ENCODE results near the gene SLC12A7.
"Not testable (repeated sequence)": the region's sequence is repeated elsewhere in the genome, so short reads cannot be mapped to it uniquely, and the experiment has no call there.

Gene SLC12A7

DNA sequence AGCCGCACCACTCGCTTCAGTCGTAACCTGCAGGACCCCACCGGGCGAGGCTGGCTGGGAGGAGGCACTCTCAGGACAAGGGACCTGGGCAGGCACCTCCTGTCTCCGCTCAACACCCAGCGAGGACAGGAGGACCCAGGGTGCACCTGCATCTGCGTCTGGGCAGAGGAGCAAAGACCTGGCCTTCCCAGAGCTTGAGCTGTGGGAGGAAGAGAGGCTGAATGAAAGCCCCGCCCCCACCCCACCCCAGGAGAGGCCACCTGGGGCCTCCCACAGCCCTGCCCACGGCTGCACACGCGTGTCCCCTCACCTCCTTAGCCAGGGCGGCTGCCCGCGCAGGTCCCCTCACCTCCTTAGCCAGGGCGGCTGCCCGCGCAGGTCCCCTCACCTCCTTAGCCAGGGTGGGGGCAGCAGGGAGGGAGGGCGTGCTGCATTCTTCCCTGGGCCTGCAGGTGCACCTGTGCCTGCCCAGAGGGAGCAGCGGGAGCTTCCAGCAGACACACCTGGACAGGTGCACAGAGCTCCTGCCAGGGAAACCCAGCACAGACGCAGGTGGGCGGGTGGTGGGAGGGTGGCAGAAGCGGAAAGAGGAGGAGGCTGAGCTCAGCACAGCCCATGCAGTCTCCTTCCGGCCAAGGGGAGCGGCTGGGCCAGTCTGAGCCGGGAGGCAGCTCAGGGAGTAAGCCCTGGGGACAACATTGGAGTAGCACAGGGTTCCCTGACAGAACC, 18.5 kb upstream of the SLC12A7 start:
- Histone ChIP-seq H3K9ac (ENCODE audit: insufficient read length, low read depth) (no peak overlapping the region), H3K27me3 (ENCODE audit: insufficient read depth, insufficient read length) (no peaks in the 10 kb centered on the region), H3K9me3 (ENCODE audit: insufficient read depth, low read length) (no peaks in the 10 kb centered on the region), H3K4me3 (ENCODE audit: insufficient read length, low read depth) (no peak overlapping the region), H3K36me3 (ENCODE audit: insufficient read depth, insufficient read length, low read length) (no peaks in the 10 kb centered on the region), H3K4me1 (ENCODE audit: insufficient read depth, insufficient read length) (peaks cover 5% of the 10 kb centered on the region)
- no peak for DNase-seq (ENCODE audit: low read depth, low spot score)
- TF ChIP-seq SUZ12 (IDR thresholded peaks at IDR 0.05; ENCODE audit: extremely low read depth, insufficient read depth, insufficient read length) (no peak), YY1 (IDR thresholded peaks at IDR 0.05; ENCODE audit: insufficient read depth, insufficient read length) (no peak), ZNF274 (IDR thresholded peaks at IDR 0.05; ENCODE audit: low read depth, low read length) (no peak)

DNA sequence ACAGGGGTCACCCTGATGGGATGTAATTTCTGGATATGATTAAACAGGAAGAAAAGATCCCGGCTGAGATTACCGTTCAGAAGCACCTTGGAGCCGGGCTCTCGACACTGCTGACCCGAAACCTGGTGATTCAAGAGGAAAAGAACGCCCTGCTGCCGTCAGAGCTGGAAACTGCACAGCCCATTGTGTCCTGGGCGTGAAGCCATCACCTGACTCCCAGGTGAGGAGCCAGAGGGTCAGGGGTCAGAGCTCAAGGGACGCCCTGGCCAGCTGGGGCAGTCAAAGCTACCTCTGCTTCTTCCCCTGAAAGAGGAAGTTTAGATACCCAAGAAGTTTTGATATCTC, 17.8 kb upstream of the SLC12A7 start:
- TF ChIP-seq SUZ12 (IDR thresholded peaks at IDR 0.05; ENCODE audit: extremely low read depth, insufficient read depth, insufficient read length) (no peak), YY1 (IDR thresholded peaks at IDR 0.05; ENCODE audit: insufficient read depth, insufficient read length) (no peak), ZNF274 (IDR thresholded peaks at IDR 0.05; ENCODE audit: low read depth, low read length) (no peak)
- peaks cover under 1% of the 10 kb centered on the region; the same call in 1 of the 2 replicates for H3K9me3 ChIP-seq (ENCODE audit: insufficient read depth, low read length)
- H3K36me3 ChIP-seq (ENCODE audit: insufficient read depth, insufficient read length, low read length): no peaks in the 10 kb centered on the region
- H3K4me1 ChIP-seq (ENCODE audit: insufficient read depth, insufficient read length): peaks cover 5% of the 10 kb centered on the region
- H3K4me3 ChIP-seq (ENCODE audit: insufficient read length, low read depth): no peak overlapping the region
- no peaks in the 10 kb centered on the region for H3K27me3 ChIP-seq (ENCODE audit: insufficient read depth, insufficient read length)
- H3K9ac ChIP-seq (ENCODE audit: insufficient read length, low read depth): no peak overlapping the region
- no peak for DNase-seq (ENCODE audit: low read depth, low spot score)

DNA sequence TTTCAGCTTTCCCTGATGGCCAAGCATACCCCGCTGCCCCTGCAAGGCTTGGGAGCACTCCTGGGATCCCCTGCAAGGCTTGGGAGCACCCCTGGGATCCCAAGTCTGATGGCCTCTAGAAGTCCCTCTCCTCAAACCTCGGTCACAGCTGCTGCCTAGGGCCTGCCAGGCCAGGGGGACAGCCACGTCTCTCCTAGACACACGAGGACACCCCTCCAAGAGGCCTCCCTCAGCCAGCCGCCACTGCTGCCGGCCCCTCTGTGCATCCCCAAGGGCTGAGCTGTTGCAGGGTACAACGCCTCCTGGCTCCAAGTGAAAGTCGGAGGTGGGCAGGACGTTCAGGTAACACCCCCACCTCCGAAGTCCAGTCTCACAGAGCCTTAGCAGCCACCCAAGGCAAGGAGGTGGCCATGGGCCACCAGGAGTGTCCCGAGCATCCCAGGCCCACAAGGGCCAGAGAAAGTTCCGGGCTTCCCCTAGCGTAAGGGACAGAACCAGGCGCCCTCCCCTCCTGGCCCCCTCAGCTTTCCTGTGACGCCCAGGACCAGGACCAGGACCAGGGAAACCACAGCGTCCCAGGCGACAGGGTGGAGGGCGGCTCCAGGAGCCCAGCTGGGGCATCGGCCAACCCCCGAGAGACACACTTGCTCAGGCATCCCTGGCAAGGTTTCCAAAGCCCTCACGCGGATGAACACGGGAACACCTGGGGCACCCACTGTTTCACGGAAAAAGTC, 17.3 kb upstream of the SLC12A7 start:
- H3K4me3 ChIP-seq (ENCODE audit: insufficient read length, low read depth): no peak overlapping the region
- DNase-seq (ENCODE audit: low read depth, low spot score): no peak
- H3K27me3 ChIP-seq (ENCODE audit: insufficient read depth, insufficient read length): no peaks in the 10 kb centered on the region
- no peaks in the 10 kb centered on the region for H3K36me3 ChIP-seq (ENCODE audit: insufficient read depth, insufficient read length, low read length)
- H3K9me3 ChIP-seq (ENCODE audit: insufficient read depth, low read length): peaks cover 6% of the 10 kb centered on the region; the same call in 1 of the 2 replicates
- no peak overlapping the region for H3K9ac ChIP-seq (ENCODE audit: insufficient read length, low read depth)
- H3K4me1 ChIP-seq (ENCODE audit: insufficient read depth, insufficient read length): peaks cover 5% of the 10 kb centered on the region
- no peak for TF ChIP-seq ZNF274 (IDR thresholded peaks at IDR 0.05; ENCODE audit: low read depth, low read length)
- TF ChIP-seq YY1 (IDR thresholded peaks at IDR 0.05; ENCODE audit: insufficient read depth, insufficient read length): no peak
- TF ChIP-seq SUZ12 (IDR thresholded peaks at IDR 0.05; ENCODE audit: extremely low read depth, insufficient read depth, insufficient read length): no peak

DNA sequence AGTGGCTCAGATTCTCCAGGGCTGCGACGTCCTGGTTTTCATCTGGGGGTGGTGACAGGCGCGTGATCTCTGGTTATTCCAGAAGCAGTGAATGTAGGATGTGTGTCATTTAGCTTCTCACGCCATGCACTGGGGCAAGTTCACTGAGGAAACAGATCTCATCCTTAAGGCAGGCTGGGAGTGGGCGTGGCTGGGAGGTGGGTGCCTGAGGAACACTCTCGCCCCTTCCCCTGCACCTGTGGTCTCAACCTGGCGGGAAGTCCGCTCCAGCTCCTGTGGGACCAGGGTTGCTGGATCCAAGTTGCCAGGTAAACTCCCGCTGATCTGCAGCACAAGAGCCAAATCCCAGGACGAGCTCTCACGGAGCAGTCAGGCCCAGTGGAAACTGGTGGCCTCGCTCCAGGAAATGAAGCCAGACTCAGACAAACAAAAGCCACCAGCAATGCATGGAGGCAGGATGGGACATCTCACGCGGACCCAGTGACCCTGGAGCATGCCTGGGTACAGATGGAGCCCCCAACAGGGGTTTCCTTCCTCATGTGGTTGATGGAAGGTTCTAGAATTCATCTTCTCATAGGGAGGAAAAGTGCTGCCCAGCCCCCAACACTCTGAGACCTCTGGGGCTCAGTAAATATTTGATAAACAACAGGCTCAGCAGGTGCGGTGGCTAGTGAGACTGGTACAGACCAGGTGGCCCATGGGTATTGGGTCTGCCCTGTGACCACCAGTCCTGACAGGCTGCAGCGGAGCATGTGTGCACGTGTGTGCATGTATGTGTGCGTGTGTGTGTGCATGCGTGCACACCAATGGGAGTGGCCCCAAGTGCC, 16.3 kb upstream of the SLC12A7 start:
- Histone ChIP-seq H3K4me1 (ENCODE audit: insufficient read depth, insufficient read length) (no peaks in the 10 kb centered on the region), H3K9ac (ENCODE audit: insufficient read length, low read depth) (no peak overlapping the region), H3K36me3 (ENCODE audit: insufficient read depth, insufficient read length, low read length) (no peaks in the 10 kb centered on the region), H3K9me3 (ENCODE audit: insufficient read depth, low read length) (peaks cover 9% of the 10 kb centered on the region; the same call in 1 of the 2 replicates), H3K4me3 (ENCODE audit: insufficient read length, low read depth) (no peak overlapping the region), H3K27me3 (ENCODE audit: insufficient read depth, insufficient read length) (no peaks in the 10 kb centered on the region)
- TF ChIP-seq YY1 (IDR thresholded peaks at IDR 0.05; ENCODE audit: insufficient read depth, insufficient read length): no peak
- TF ChIP-seq SUZ12 (IDR thresholded peaks at IDR 0.05; ENCODE audit: extremely low read depth, insufficient read depth, insufficient read length): no peak
- TF ChIP-seq ZNF274 (IDR thresholded peaks at IDR 0.05; ENCODE audit: low read depth, low read length): no peak
- DNase-seq (ENCODE audit: low read depth, low spot score): no peak

DNA sequence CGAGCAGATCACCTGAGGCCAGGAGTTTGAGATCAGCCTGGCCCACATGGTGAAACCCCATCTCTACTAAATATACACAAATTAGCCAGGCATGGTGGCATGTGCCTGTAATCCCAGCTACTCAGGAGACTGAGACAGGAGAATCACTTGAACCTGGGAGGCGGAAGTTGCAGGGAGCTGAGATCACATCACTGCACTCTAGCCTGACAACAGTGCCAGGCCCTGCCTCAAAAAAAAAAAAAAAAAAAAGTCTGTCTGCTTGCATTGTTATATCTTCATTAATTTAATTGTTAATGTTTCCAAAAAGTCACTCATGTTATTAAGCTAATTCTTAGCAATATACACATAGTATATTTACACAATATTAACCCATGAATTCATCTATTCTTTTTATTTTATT, 13.8 kb upstream of the SLC12A7 start:
- H3K9me3 ChIP-seq (ENCODE audit: insufficient read depth, low read length); H3K4me1 ChIP-seq (ENCODE audit: insufficient read depth, insufficient read length); H3K36me3 ChIP-seq (ENCODE audit: insufficient read depth, insufficient read length, low read length); H3K4me3 ChIP-seq (ENCODE audit: insufficient read length, low read depth); H3K27me3 ChIP-seq (ENCODE audit: insufficient read depth, insufficient read length); DNase-seq (ENCODE audit: low read depth, low spot score); H3K9ac ChIP-seq (ENCODE audit: insufficient read length, low read depth): not testable (repeated sequence)

DNA sequence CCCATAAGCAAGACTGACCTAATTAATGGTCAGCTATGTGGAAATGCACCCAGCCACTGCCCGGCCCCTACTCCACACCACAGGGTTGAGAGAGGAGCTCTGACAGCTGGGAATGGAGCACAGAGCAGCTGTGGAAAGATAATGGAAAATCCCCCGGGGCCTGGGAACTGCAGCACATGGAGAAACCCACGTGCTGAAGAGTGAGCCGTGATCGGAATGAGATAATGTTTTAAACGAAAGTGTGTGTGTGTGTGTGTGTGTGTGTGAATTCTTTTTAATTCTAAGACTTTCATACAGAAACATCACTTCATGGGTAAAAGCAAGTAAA, 13.1 kb upstream of the SLC12A7 start:
- Histone ChIP-seq H3K4me3 (ENCODE audit: insufficient read length, low read depth) (no peak overlapping the region), H3K36me3 (ENCODE audit: insufficient read depth, insufficient read length, low read length) (no peaks in the 10 kb centered on the region), H3K4me1 (ENCODE audit: insufficient read depth, insufficient read length) (no peaks in the 10 kb centered on the region), H3K27me3 (ENCODE audit: insufficient read depth, insufficient read length) (no peaks in the 10 kb centered on the region), H3K9me3 (ENCODE audit: insufficient read depth, low read length) (peaks cover 9% of the 10 kb centered on the region; the same call in 1 of the 2 replicates), H3K9ac (ENCODE audit: insufficient read length, low read depth) (no peak overlapping the region)
- TF ChIP-seq YY1 (IDR thresholded peaks at IDR 0.05; ENCODE audit: insufficient read depth, insufficient read length) (no peak), SUZ12 (IDR thresholded peaks at IDR 0.05; ENCODE audit: extremely low read depth, insufficient read depth, insufficient read length) (no peak), ZNF274 (IDR thresholded peaks at IDR 0.05; ENCODE audit: low read depth, low read length) (no peak)
- no peak for DNase-seq (ENCODE audit: low read depth, low spot score)

All from NT2/D1 (cell line).